NB4 (cell line): ENCODE results near the gene ELOVL7.

ENCODE experiments used
- MYC ChIP-seq: IDR thresholded peaks from 2 replicates; pipeline ENCODE4 v1.6.1; 2011; ENCODE audit warnings: low read depth, low read length
- POLR2A ChIP-seq: IDR thresholded peaks from 2 replicates; pipeline ENCODE4 v1.6.1; 2011; ENCODE audit warnings: mild to moderate bottlenecking; ENCODE audit not compliant: insufficient read length; ENCODE audit errors: extremely low read depth
- TF ChIP-seq, protein P1 (sequence below): IDR thresholded peaks from one replicate; pipeline ENCODE4 v1.5.1; 2012; ENCODE audit warnings: low read depth, low read length
- TF ChIP-seq, protein P2 (sequence below): IDR thresholded peaks from 2 replicates; pipeline ENCODE4 v1.6.1; 2011; ENCODE audit warnings: low read depth, low read length

- TF ChIP-seq, protein P1, sequence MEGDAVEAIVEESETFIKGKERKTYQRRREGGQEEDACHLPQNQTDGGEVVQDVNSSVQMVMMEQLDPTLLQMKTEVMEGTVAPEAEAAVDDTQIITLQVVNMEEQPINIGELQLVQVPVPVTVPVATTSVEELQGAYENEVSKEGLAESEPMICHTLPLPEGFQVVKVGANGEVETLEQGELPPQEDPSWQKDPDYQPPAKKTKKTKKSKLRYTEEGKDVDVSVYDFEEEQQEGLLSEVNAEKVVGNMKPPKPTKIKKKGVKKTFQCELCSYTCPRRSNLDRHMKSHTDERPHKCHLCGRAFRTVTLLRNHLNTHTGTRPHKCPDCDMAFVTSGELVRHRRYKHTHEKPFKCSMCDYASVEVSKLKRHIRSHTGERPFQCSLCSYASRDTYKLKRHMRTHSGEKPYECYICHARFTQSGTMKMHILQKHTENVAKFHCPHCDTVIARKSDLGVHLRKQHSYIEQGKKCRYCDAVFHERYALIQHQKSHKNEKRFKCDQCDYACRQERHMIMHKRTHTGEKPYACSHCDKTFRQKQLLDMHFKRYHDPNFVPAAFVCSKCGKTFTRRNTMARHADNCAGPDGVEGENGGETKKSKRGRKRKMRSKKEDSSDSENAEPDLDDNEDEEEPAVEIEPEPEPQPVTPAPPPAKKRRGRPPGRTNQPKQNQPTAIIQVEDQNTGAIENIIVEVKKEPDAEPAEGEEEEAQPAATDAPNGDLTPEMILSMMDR, result no peak
- no peak for TF ChIP-seq POLR2A
- no peak for TF ChIP-seq MYC
- TF ChIP-seq, protein P2, sequence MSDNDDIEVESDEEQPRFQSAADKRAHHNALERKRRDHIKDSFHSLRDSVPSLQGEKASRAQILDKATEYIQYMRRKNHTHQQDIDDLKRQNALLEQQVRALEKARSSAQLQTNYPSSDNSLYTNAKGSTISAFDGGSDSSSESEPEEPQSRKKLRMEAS, result no peak
Measured at GRCh38 chr5:60738461-60738860, 105.6 kb downstream of the ELOVL7 start.
